LNCaP clone FGC (cell line): ENCODE measurements around the gene ADAM10.
"Not testable (repeated sequence)": the region's sequence is repeated elsewhere in the genome, so short reads cannot be mapped to it uniquely, and the experiment has no call there.

Experiments
- DNase-seq: peaks from one replicate; pipeline ENCODE4 v3.0.0-alpha.2; 2011; ENCODE audit warnings: low read depth
- H3K4me3 ChIP-seq: 2 replicates; pipeline ENCODE4 v1.5.1; 2011; ENCODE audit warnings: mild to moderate bottlenecking, low read depth, low read length, control low read depth
- CTCF ChIP-seq: IDR thresholded peaks from 2 replicates; pipeline ENCODE4 v1.5.1; 2012; ENCODE audit warnings: mild to moderate bottlenecking; ENCODE audit not compliant: control insufficient read depth, insufficient read depth; ENCODE audit errors: extremely low read depth

ADAM10 gene

GRCh38 chr15:58779554-58779953 is 30.0 kb upstream of the ADAM10 start:
- DNase-seq, result no peak
- no peak for TF ChIP-seq CTCF
- H3K4me3 ChIP-seq, result no peak overlapping the region

GRCh38 chr15:58777107-58777506 is 27.6 kb upstream of the ADAM10 start:
- DNase-seq, result no peak
- no peak overlapping the region for H3K4me3 ChIP-seq
- TF ChIP-seq CTCF, result no peak

GRCh38 chr15:58775402-58775801 is 25.9 kb upstream of the ADAM10 start:
- no peak for DNase-seq
- no peak for TF ChIP-seq CTCF
- H3K4me3 ChIP-seq, result no peak overlapping the region

GRCh38 chr15:58773024-58773423 is 23.5 kb upstream of the ADAM10 start:
- TF ChIP-seq CTCF, result no peak
- no peak for DNase-seq
- no peak overlapping the region; the same call in 1 of the 2 replicates for H3K4me3 ChIP-seq

- TF ChIP-seq CTCF, result no peak
- peak overlapping the region; percentile 74 for H3K4me3 ChIP-seq
- DNase-seq, result no peak
Measured at GRCh38 chr15:58771621-58772250, 22.2 kb upstream of the ADAM10 start.

GRCh38 chr15:58770857-58771620 is 21.5 kb upstream of the ADAM10 start, which contains the start of gene MINDY2:
Gene MINDY2 (plus strand): TSS chr15:58771302. CDS start chr15:58771396, 94 bp downstream.
- TF ChIP-seq CTCF, result peak; percentile 37
- peak; percentile 96 for DNase-seq
- H3K4me3 ChIP-seq, result peak within 1 kb of the TSS; percentile 74

GRCh38 chr15:58770519-58770856 is 21.0 kb upstream of the ADAM10 start:
- peak overlapping the region; percentile 74 for H3K4me3 ChIP-seq
- no peak for TF ChIP-seq CTCF
- DNase-seq, result peak; percentile 40

GRCh38 chr15:58768601-58769004 is 19.1 kb upstream of the ADAM10 start:
- not testable (repeated sequence) for H3K4me3 ChIP-seq, DNase-seq
